MCF 10A (cell line): Measurements from ENCODE around the gene NUDT22. TPM values are rescaled to one million over a fixed set of nuclear protein-coding genes. Genes with fewer than 3 reads are reported as not detected.

ENCODE experiments used
- BruUV-seq: library from RNA; stranded (reverse); fragments of 400-500 nt; replicated peaks from 2 replicates; lab custom pipeline; 2021; lab: Mats Ljungman, UMichigan
- CTCF ChIA-PET: fragments of 300-600 bp; sonication (Branson Sonifier 250); formaldehyde crosslinking; extraction: SDS; loops from one replicate; lab custom pipeline; 2021; ENCODE audit warnings: antibody characterized with exemption, inconsistent platforms; lab: Yijun Ruan, JAX
- POLR2A ChIA-PET: fragments of 300-600, 350-650 bp; sonication (Branson Sonifier 250); formaldehyde crosslinking; extraction: SDS; loops from one replicate; lab custom pipeline; 2020; ENCODE audit warnings: antibody characterized with exemption, inconsistent platforms; lab: Yijun Ruan, JAX
- DNase-seq: peaks from one replicate; pipeline ENCODE4 v3.0.0-alpha.2; 2018; ENCODE audit not compliant: unreplicated experiment
- H3K27ac Mint-ChIP-seq: one replicate; pipeline ENCODE4 v1.8.0; 2022; ENCODE audit warnings: mild to moderate bottlenecking, low read depth, mixed read lengths; ENCODE audit not compliant: unreplicated experiment
- H3K27me3 Mint-ChIP-seq: one replicate; pipeline ENCODE4 v1.8.0; 2022; ENCODE audit warnings: mixed read lengths; ENCODE audit not compliant: insufficient read depth, unreplicated experiment
- H3K36me3 Mint-ChIP-seq: one replicate; pipeline ENCODE4 v1.8.0; 2022; ENCODE audit warnings: mild to moderate bottlenecking, moderate library complexity, mixed read lengths; ENCODE audit not compliant: insufficient read depth, unreplicated experiment
- H3K4me1 Mint-ChIP-seq: one replicate; pipeline ENCODE4 v1.8.0; 2022; ENCODE audit warnings: mixed read lengths; ENCODE audit not compliant: insufficient read depth, unreplicated experiment
- H3K4me3 Mint-ChIP-seq: one replicate; pipeline ENCODE4 v1.8.0; 2022; ENCODE audit warnings: mild to moderate bottlenecking, moderate library complexity, mixed read lengths; ENCODE audit not compliant: unreplicated experiment
- H3K9me3 Mint-ChIP-seq: one replicate; pipeline ENCODE4 v1.8.0; 2022; ENCODE audit warnings: mixed read lengths; ENCODE audit not compliant: unreplicated experiment
- CTCF ChIP-seq: fragments of 200-600 bp; IDR thresholded peaks from one replicate; pipeline ENCODE4 v1.8.0; 2022; ENCODE audit warnings: antibody characterized with exemption, mild to moderate bottlenecking; ENCODE audit not compliant: unreplicated experiment
- intact Hi-C: fragments of 100-400 bp; cut with micrococcal nuclease; formaldehyde crosslinking; loops from 2 replicates; pipeline ENCODE4 v1.14.1; 2022
- total RNA-seq: library from RNA; stranded (reverse); gene quantifications from 2 replicates; pipeline ENCODE4 v1.2.3, GENCODE V29; 2022

The NUDT22 gene
- total RNA-seq, 1 experiment from 2014 or later, result 51.0 TPM

DNA sequence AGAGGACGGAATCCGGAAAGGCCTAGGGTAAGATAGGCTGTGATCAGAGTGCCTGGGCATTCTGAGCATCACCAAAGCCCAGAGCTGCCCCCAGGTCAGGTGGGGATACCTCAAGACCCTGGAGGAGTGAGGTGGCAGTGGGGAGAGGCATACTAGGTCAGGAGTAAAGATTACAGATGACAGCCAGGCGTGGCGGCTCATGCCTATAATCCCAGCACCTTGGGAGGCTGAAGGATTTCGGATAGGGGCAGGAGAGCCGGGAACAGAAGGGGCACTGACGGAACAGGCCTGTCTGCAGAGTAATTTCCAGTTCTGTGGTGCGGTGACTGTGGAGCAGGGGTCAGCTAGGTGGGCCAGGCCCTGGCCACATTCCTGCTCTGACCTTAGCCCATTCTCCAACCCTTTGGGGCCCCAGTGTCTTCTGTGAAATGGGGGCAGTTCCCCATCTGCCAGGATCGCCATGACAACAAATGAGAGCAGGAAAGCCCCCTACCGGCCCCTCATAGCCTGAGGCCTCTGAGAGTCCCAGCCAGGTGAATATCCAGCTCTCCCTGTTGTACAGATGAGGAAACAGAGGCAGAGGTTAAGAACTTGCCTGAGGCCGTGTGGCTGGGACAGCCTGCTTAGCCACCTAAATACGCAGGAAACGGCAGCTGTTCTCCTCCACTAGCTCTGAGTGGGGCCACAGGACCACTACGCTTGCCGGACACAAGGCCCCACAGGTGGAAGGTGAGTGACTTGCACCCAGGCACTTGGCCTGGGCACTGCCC is 49.1 kb downstream of the NUDT22 start:
- ChIA-PET CTCF (interaction anchor here (0.6 to 4.5 kb wide), 3 partner anchors 17 to 81 kb away, joined by 3 to 37 read pairs (median 23); partner anchors contain the start of gene CATSPERZ), POLR2A (interaction anchor here (0.6 to 3.0 kb wide), 9 partner anchors 11 to 1696 kb away, joined by 3 to 24 read pairs (median 4); partner anchors contain the start of genes GPR137 and PLCB3)
- BruUV-seq, result no TSS peak
- DNase-seq, result no peak
- no peaks in the 10 kb centered on the region for H3K9me3 Mint-ChIP-seq
- no peak overlapping the region for H3K4me3 Mint-ChIP-seq
- peaks cover 4% of the 10 kb centered on the region for H3K4me1 Mint-ChIP-seq
- peaks cover 35% of the 10 kb centered on the region for H3K36me3 Mint-ChIP-seq
- no peak for TF ChIP-seq CTCF
- intact Hi-C loops, result no loop called here
- H3K27me3 Mint-ChIP-seq, result no peaks in the 10 kb centered on the region
- H3K27ac Mint-ChIP-seq, result peak overlapping the region; percentile 79

- ChIA-PET POLR2A (interaction anchor here (0.8 to 3.0 kb wide), 11 partner anchors 8 to 76 kb away, joined by 3 to 24 read pairs (median 5); partner anchors contain the start of genes GPR137 and PLCB3), CTCF (interaction anchor here (0.6 to 4.5 kb wide), 4 partner anchors 16 to 80 kb away, joined by 3 to 37 read pairs (median 14); partner anchors contain the start of gene CATSPERZ)
- Mint-ChIP-seq H3K27ac (peak overlapping the region; percentile 79), H3K4me3 (no peak overlapping the region), H3K9me3 (no peaks in the 10 kb centered on the region), H3K27me3 (no peaks in the 10 kb centered on the region), H3K4me1 (peaks cover 4% of the 10 kb centered on the region), H3K36me3 (peaks cover 39% of the 10 kb centered on the region)
- intact Hi-C loops, result no loop called here
- TF ChIP-seq CTCF, result no peak
- no TSS peak for BruUV-seq
- no peak for DNase-seq
These were observed 49.8 kb downstream of the NUDT22 start for GRCh38 chr11:64275841-64276240.

- no TSS peak for BruUV-seq
- no peaks in the 10 kb centered on the region for H3K9me3 Mint-ChIP-seq
- ChIA-PET CTCF (interaction anchor here (0.6 to 4.5 kb wide), 6 partner anchors 26 to 676 kb away, joined by 3 to 37 read pairs (median 5); partner anchors contain the start of gene CATSPERZ), POLR2A (interaction anchor here (0.6 to 3.0 kb wide), 21 partner anchors 9 to 591 kb away, joined by 3 to 24 read pairs (median 5); partner anchors contain the start of genes ESRRA, GPR137, NUDT22 and PLCB3)
- no peaks in the 10 kb centered on the region for H3K27me3 Mint-ChIP-seq
- H3K4me1 Mint-ChIP-seq, result peaks cover 4% of the 10 kb centered on the region
- intact Hi-C loops, result no loop called here
- peaks cover 49% of the 10 kb centered on the region for H3K36me3 Mint-ChIP-seq
- peak overlapping the region; percentile 14 for H3K4me3 Mint-ChIP-seq
- DNase-seq, result peak; percentile 90
- TF ChIP-seq CTCF, result no peak
- peak overlapping the region; percentile 79 for H3K27ac Mint-ChIP-seq
These were observed 50.8 kb downstream of the NUDT22 start for GRCh38 chr11:64276653-64277431.
